ENCODE results near the gene TUBGCP4. TPM values are rescaled to one million over a fixed set of nuclear protein-coding genes. Genes with fewer than 3 reads are reported as not detected.

TUBGCP4 gene
- total and polyA plus RNA-seq, 9 of the 15 experiments (the other 6 are each of a cell fraction or from before 2014, with no cell fraction given), result 10.7 to 50.2 (median 29.6) TPM

DNA sequence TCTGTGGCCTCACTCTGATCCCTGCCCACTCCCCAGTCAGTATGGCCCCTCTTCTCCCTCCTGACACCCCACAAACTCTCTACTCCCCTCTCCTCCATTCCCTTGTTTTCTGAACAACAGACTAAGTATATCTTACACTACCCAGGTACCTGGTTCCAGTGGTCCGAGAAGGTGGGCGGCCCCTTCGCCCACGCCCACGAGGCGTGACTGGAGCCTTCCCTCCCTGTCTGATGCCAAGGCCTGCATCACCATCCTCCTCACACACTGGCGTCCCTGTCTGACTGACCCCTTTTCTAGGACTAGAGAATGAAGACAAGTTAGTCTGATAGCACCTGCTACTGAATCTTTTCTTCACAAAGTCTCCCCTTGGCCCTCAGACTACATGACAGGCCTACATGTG, 50.0 kb downstream of the TUBGCP4 start:
- in situ Hi-C loops (cut with MboI), result no loop called here
- no peak overlapping the region for H2AFZ ChIP-seq (ENCODE audit: low read depth, low read length)
- FAIRE-seq (no peak), ATAC-seq (no peak), DNase-seq (ENCODE audit: extremely low read depth in 1 of 4, low spot score in 3 of 4) (no peak)
- no peaks in the 10 kb centered on the region for H3K4me1 ChIP-seq (replicated peaks in 1 of 2; ENCODE audit: control insufficient read depth in 2 of 2, insufficient read depth in 2 of 2, low read length in 2 of 2)
- H4K20me1 ChIP-seq (replicated peaks; ENCODE audit: control insufficient read depth, insufficient read depth, low read length), result no peaks in the 10 kb centered on the region
- no peaks in the 10 kb centered on the region for H3K9me1 ChIP-seq (ENCODE audit: control insufficient read depth, insufficient read depth, low read length)
- CTCF ChIA-PET (ENCODE audit: low intra/inter-chr PET ratio), result no interaction called here
- H3K4me2 ChIP-seq (ENCODE audit: insufficient read depth, low read length), result no peak overlapping the region
- TF ChIP-seq MTA3 (IDR thresholded peaks at IDR 0.05; ENCODE audit: borderline replicate concordance) (no peak), TRIM28 (IDR thresholded peaks at IDR 0.05) (no peak), ZNF408 (CRISPR knock-in tag; IDR thresholded peaks at IDR 0.05; ENCODE audit: low read depth) (no peak), SMAD2 (IDR thresholded peaks at IDR 0.05; ENCODE audit: low read depth, low read length) (no peak)
- TF ChIP-seq, protein P1, sequence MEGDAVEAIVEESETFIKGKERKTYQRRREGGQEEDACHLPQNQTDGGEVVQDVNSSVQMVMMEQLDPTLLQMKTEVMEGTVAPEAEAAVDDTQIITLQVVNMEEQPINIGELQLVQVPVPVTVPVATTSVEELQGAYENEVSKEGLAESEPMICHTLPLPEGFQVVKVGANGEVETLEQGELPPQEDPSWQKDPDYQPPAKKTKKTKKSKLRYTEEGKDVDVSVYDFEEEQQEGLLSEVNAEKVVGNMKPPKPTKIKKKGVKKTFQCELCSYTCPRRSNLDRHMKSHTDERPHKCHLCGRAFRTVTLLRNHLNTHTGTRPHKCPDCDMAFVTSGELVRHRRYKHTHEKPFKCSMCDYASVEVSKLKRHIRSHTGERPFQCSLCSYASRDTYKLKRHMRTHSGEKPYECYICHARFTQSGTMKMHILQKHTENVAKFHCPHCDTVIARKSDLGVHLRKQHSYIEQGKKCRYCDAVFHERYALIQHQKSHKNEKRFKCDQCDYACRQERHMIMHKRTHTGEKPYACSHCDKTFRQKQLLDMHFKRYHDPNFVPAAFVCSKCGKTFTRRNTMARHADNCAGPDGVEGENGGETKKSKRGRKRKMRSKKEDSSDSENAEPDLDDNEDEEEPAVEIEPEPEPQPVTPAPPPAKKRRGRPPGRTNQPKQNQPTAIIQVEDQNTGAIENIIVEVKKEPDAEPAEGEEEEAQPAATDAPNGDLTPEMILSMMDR (IDR thresholded peaks at IDR 0.05 in 2 of 3, conservative IDR thresholded peaks at IDR 0.05 in 1 of 3; ENCODE audit: insufficient read depth in 2 of 3, low read depth in 1 of 3, low read length in 3 of 3), result no peak
- TF ChIP-seq, protein P2, sequence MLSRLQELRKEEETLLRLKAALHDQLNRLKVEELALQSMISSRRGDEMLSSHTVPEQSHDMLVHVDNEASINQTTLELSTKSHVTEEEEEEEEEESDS (CRISPR knock-in tag; IDR thresholded peaks at IDR 0.05), result no peak
- TF ChIP-seq, protein P3, sequence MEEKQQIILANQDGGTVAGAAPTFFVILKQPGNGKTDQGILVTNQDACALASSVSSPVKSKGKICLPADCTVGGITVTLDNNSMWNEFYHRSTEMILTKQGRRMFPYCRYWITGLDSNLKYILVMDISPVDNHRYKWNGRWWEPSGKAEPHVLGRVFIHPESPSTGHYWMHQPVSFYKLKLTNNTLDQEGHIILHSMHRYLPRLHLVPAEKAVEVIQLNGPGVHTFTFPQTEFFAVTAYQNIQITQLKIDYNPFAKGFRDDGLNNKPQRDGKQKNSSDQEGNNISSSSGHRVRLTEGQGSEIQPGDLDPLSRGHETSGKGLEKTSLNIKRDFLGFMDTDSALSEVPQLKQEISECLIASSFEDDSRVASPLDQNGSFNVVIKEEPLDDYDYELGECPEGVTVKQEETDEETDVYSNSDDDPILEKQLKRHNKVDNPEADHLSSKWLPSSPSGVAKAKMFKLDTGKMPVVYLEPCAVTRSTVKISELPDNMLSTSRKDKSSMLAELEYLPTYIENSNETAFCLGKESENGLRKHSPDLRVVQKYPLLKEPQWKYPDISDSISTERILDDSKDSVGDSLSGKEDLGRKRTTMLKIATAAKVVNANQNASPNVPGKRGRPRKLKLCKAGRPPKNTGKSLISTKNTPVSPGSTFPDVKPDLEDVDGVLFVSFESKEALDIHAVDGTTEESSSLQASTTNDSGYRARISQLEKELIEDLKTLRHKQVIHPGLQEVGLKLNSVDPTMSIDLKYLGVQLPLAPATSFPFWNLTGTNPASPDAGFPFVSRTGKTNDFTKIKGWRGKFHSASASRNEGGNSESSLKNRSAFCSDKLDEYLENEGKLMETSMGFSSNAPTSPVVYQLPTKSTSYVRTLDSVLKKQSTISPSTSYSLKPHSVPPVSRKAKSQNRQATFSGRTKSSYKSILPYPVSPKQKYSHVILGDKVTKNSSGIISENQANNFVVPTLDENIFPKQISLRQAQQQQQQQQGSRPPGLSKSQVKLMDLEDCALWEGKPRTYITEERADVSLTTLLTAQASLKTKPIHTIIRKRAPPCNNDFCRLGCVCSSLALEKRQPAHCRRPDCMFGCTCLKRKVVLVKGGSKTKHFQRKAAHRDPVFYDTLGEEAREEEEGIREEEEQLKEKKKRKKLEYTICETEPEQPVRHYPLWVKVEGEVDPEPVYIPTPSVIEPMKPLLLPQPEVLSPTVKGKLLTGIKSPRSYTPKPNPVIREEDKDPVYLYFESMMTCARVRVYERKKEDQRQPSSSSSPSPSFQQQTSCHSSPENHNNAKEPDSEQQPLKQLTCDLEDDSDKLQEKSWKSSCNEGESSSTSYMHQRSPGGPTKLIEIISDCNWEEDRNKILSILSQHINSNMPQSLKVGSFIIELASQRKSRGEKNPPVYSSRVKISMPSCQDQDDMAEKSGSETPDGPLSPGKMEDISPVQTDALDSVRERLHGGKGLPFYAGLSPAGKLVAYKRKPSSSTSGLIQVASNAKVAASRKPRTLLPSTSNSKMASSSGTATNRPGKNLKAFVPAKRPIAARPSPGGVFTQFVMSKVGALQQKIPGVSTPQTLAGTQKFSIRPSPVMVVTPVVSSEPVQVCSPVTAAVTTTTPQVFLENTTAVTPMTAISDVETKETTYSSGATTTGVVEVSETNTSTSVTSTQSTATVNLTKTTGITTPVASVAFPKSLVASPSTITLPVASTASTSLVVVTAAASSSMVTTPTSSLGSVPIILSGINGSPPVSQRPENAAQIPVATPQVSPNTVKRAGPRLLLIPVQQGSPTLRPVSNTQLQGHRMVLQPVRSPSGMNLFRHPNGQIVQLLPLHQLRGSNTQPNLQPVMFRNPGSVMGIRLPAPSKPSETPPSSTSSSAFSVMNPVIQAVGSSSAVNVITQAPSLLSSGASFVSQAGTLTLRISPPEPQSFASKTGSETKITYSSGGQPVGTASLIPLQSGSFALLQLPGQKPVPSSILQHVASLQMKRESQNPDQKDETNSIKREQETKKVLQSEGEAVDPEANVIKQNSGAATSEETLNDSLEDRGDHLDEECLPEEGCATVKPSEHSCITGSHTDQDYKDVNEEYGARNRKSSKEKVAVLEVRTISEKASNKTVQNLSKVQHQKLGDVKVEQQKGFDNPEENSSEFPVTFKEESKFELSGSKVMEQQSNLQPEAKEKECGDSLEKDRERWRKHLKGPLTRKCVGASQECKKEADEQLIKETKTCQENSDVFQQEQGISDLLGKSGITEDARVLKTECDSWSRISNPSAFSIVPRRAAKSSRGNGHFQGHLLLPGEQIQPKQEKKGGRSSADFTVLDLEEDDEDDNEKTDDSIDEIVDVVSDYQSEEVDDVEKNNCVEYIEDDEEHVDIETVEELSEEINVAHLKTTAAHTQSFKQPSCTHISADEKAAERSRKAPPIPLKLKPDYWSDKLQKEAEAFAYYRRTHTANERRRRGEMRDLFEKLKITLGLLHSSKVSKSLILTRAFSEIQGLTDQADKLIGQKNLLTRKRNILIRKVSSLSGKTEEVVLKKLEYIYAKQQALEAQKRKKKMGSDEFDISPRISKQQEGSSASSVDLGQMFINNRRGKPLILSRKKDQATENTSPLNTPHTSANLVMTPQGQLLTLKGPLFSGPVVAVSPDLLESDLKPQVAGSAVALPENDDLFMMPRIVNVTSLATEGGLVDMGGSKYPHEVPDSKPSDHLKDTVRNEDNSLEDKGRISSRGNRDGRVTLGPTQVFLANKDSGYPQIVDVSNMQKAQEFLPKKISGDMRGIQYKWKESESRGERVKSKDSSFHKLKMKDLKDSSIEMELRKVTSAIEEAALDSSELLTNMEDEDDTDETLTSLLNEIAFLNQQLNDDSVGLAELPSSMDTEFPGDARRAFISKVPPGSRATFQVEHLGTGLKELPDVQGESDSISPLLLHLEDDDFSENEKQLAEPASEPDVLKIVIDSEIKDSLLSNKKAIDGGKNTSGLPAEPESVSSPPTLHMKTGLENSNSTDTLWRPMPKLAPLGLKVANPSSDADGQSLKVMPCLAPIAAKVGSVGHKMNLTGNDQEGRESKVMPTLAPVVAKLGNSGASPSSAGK (IDR thresholded peaks at IDR 0.05), result no peak
- H3K36me3 ChIP-seq (ENCODE audit: control insufficient read depth, insufficient read depth, low read length), result peaks cover 72% of the 10 kb centered on the region; the same call in 2 of the 3 replicates
- H3K27me3 ChIP-seq (ENCODE audit: control insufficient read depth in 2 of 2, insufficient read depth in 2 of 2, low read length in 2 of 2), result no peaks in the 10 kb centered on the region
- H3K9me3 ChIP-seq (replicated peaks; ENCODE audit: control insufficient read depth, insufficient read depth, low read depth, low read length), result no peaks in the 10 kb centered on the region
- no peaks in the 10 kb centered on the region for H3K79me2 ChIP-seq (ENCODE audit: control insufficient read depth, insufficient read depth, low read length)
- H3K9ac ChIP-seq (ENCODE audit: insufficient read depth in 1 of 2, low read depth in 2 of 2, low read length in 2 of 2), result no peak overlapping the region
- intact Hi-C loops (cut with micrococcal nuclease), result no loop called here
- POLR2A ChIA-PET, result interaction anchor here (1.9 kb wide), 1 partner anchor 13 kb away, joined by 6 read pairs; no protein-coding TSS in a partner anchor
- BruUV-seq (replicated peaks), result no TSS peak
- H3K4me3 ChIP-seq, result no peak overlapping the region
- WGBS (ENCODE audit: insufficient coverage, low coverage, missing lambda C conversion rate), result 83% methylated on average over 7 of the region's 7 CpGs
- H3K27ac ChIP-seq (ENCODE audit: extremely low read depth, low read depth, low read length), result no peak overlapping the region

Data from K562 (cell line).